ENCODE data around the gene ELMOD1. TPM values are rescaled to one million over a fixed set of nuclear protein-coding genes. Genes with fewer than 3 reads are reported as not detected.

ELMOD1 gene
- total and polyA plus RNA-seq, 2 donors (not counting 1 experiment from before 2014, with no cell fraction given) = not detected

- DNase-seq (no peak), ATAC-seq (ENCODE audit: low read depth) (no peak)
- Histone ChIP-seq H3K27ac (ENCODE audit: low read length in 2 of 2) (no peak overlapping the region), H3K4me1 (ENCODE audit: control insufficient read depth in 2 of 2, insufficient read depth in 2 of 2, low read length in 2 of 2) (no peaks in the 10 kb centered on the region), H2AFZ (ENCODE audit: insufficient read depth, low read depth, low read length, poor library complexity, severe bottlenecking) (no peak overlapping the region), H3K79me2 (ENCODE audit: control insufficient read depth, insufficient read depth, low read length) (no peaks in the 10 kb centered on the region), H4K20me1 (ENCODE audit: control insufficient read depth, insufficient read depth, low read length, poor library complexity, severe bottlenecking) (no peaks in the 10 kb centered on the region), H3K4me3 (ENCODE audit: control extremely low read depth in 1 of 5, extremely low read depth in 1 of 5, insufficient read depth in 1 of 5, low read depth in 2 of 5, low read length in 4 of 5) (no peak overlapping the region), H3K9ac (ENCODE audit: low read length) (no peak overlapping the region), H3K27me3 (replicated peaks in 1 of 4; ENCODE audit: control extremely low read depth in 1 of 4, control insufficient read depth in 3 of 4, insufficient read depth in 4 of 4, low read length in 3 of 4) (peaks cover 0 to 13% (median 7%) of the 10 kb centered on the region in 4 experiments), H3K4me2 (replicated peaks; ENCODE audit: low read depth, low read length, poor library complexity, severe bottlenecking) (no peak overlapping the region), H3K36me3 (replicated peaks in 1 of 2; ENCODE audit: control extremely low read depth in 1 of 2, control insufficient read depth in 1 of 2, extremely low read depth in 1 of 2, insufficient read depth in 2 of 2, low read length in 1 of 2) (no peaks in the 10 kb centered on the region), H3K9me3 (ENCODE audit: control extremely low read depth in 1 of 3, control insufficient read depth in 2 of 3, insufficient read depth in 1 of 3, low read length in 2 of 3) (peaks cover 0 to 4% (median 0%) of the 10 kb centered on the region in 3 donors)
- ChIA-PET CTCF (interaction anchor here (1.0 to 1.4 kb wide), 3 partner anchors 10 to 60 kb away, joined by 3 to 5 read pairs (median 3); no protein-coding TSS in a partner anchor), POLR2A (no interaction called here)
- Mint-ChIP-seq H3K9me3 (ENCODE audit: insufficient read depth) (no peaks in the 10 kb centered on the region), H3K4me1 (no peaks in the 10 kb centered on the region), H3K27me3 (peaks cover 51% of the 10 kb centered on the region), H3K4me3 (no peak overlapping the region), H3K27ac (no peak overlapping the region)
- 0% methylated on average over 1 of the region's 2 CpGs for WGBS (ENCODE audit: insufficient coverage)
- TF ChIP-seq, protein P1, sequence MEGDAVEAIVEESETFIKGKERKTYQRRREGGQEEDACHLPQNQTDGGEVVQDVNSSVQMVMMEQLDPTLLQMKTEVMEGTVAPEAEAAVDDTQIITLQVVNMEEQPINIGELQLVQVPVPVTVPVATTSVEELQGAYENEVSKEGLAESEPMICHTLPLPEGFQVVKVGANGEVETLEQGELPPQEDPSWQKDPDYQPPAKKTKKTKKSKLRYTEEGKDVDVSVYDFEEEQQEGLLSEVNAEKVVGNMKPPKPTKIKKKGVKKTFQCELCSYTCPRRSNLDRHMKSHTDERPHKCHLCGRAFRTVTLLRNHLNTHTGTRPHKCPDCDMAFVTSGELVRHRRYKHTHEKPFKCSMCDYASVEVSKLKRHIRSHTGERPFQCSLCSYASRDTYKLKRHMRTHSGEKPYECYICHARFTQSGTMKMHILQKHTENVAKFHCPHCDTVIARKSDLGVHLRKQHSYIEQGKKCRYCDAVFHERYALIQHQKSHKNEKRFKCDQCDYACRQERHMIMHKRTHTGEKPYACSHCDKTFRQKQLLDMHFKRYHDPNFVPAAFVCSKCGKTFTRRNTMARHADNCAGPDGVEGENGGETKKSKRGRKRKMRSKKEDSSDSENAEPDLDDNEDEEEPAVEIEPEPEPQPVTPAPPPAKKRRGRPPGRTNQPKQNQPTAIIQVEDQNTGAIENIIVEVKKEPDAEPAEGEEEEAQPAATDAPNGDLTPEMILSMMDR (IDR thresholded peaks at IDR 0.05) = no peak
- no peak for TF ChIP-seq EZH2 (IDR thresholded peaks at IDR 0.05; ENCODE audit: borderline replicate concordance, insufficient read depth, low read depth, low read length, poor library complexity, severe bottlenecking)
- intact Hi-C loops (cut with micrococcal nuclease) = no loop called here
These were observed 17.9 kb downstream of the ELMOD1 start for GRCh38 chr11:107608809-107609208.

GRCh38 chr11:107609400-107610218, 18.7 kb downstream of the ELMOD1 start:
- ChIA-PET POLR2A (no interaction called here), CTCF (interaction anchor here (1.0 to 1.4 kb wide), 3 partner anchors 11 to 60 kb away, joined by 3 to 5 read pairs (median 3); no protein-coding TSS in a partner anchor)
- no peaks in the 10 kb centered on the region for H4K20me1 ChIP-seq (ENCODE audit: control insufficient read depth, insufficient read depth, low read length, poor library complexity, severe bottlenecking)
- H3K9ac ChIP-seq (ENCODE audit: low read length) = no peak overlapping the region
- H3K4me2 ChIP-seq (replicated peaks; ENCODE audit: low read depth, low read length, poor library complexity, severe bottlenecking) = no peak overlapping the region
- no peaks in the 10 kb centered on the region for H3K36me3 ChIP-seq (replicated peaks in 1 of 2; ENCODE audit: control extremely low read depth in 1 of 2, control insufficient read depth in 1 of 2, extremely low read depth in 1 of 2, insufficient read depth in 2 of 2, low read length in 1 of 2)
- H3K27me3 ChIP-seq (replicated peaks in 1 of 4; ENCODE audit: control extremely low read depth in 1 of 4, control insufficient read depth in 3 of 4, insufficient read depth in 4 of 4, low read length in 3 of 4) = peaks cover 0 to 11% (median 7%) of the 10 kb centered on the region in 4 experiments
- H3K9me3 Mint-ChIP-seq (ENCODE audit: insufficient read depth) = no peaks in the 10 kb centered on the region
- H3K4me1 ChIP-seq (ENCODE audit: control insufficient read depth in 2 of 2, insufficient read depth in 2 of 2, low read length in 2 of 2) = no peaks in the 10 kb centered on the region
- H3K27me3 Mint-ChIP-seq = peaks cover 43% of the 10 kb centered on the region
- WGBS (ENCODE audit: insufficient coverage) = 77% methylated on average over 4 of the region's 10 CpGs
- intact Hi-C loops (cut with micrococcal nuclease) = no loop called here
- H3K4me3 ChIP-seq (ENCODE audit: control extremely low read depth in 1 of 5, extremely low read depth in 1 of 5, insufficient read depth in 1 of 5, low read depth in 2 of 5, low read length in 4 of 5) = no peak overlapping the region
- no peak for ATAC-seq (ENCODE audit: low read depth)
- TF ChIP-seq, protein P1 (IDR thresholded peaks at IDR 0.05) = no peak
- TF ChIP-seq EZH2 (IDR thresholded peaks at IDR 0.05; ENCODE audit: borderline replicate concordance, insufficient read depth, low read depth, low read length, poor library complexity, severe bottlenecking) = no peak
- H3K4me3 Mint-ChIP-seq = no peak overlapping the region
- no peak overlapping the region for H3K27ac ChIP-seq (ENCODE audit: low read length in 2 of 2)
- peaks cover 0 to 4% (median 0%) of the 10 kb centered on the region in 3 donors for H3K9me3 ChIP-seq (ENCODE audit: control extremely low read depth in 1 of 3, control insufficient read depth in 2 of 3, insufficient read depth in 1 of 3, low read length in 2 of 3)
- H3K79me2 ChIP-seq (ENCODE audit: control insufficient read depth, insufficient read depth, low read length) = no peaks in the 10 kb centered on the region
- H2AFZ ChIP-seq (ENCODE audit: insufficient read depth, low read depth, low read length, poor library complexity, severe bottlenecking) = no peak overlapping the region
- no peak for DNase-seq
- H3K4me1 Mint-ChIP-seq = no peaks in the 10 kb centered on the region
- H3K27ac Mint-ChIP-seq = no peak overlapping the region
